Nephron progenitor cell (in vitro differentiated cells): ENCODE results near the gene CYP2D6.
"Not testable (repeated sequence)": the region's sequence is repeated elsewhere in the genome, so short reads cannot be mapped to it uniquely, and the experiment has no call there.

ENCODE experiments used
- DNase-seq: peaks from one replicate; pipeline ENCODE4 v3.0.0; 2021
- H3K27ac Mint-ChIP-seq: 2 replicates; pipeline ENCODE4 v1.8.0; 2021; ENCODE audit warnings: mild to moderate bottlenecking, moderate library complexity, mixed read lengths
- H3K27me3 Mint-ChIP-seq: 2 replicates; pipeline ENCODE4 v1.8.0; 2021; ENCODE audit warnings: mild to moderate bottlenecking, low read depth, mixed read lengths; ENCODE audit not compliant: poor library complexity
- H3K36me3 Mint-ChIP-seq: 2 replicates; pipeline ENCODE4 v1.8.0; 2021; ENCODE audit warnings: low read depth, mixed read lengths
- H3K4me1 Mint-ChIP-seq: 2 replicates; pipeline ENCODE4 v1.8.0; 2021; ENCODE audit warnings: mixed read lengths
- H3K4me3 Mint-ChIP-seq: 2 replicates; pipeline ENCODE4 v1.8.0; 2021; ENCODE audit warnings: mild to moderate bottlenecking, moderate library complexity, mixed read lengths
- H3K9me3 Mint-ChIP-seq: 2 replicates; pipeline ENCODE4 v1.8.0; 2021; ENCODE audit warnings: mild to moderate bottlenecking, moderate library complexity, mixed read lengths
- CTCF ChIP-seq: fragments of 200-600 bp; sonication (generic); IDR thresholded peaks from 2 replicates; pipeline ENCODE4 v1.5.0; 2021; ENCODE audit warnings: antibody characterized with exemption

CYP2D6 gene

GRCh38 chr22:42138122-42138770 lies 7.6 kb upstream of the CYP2D6 start:
- no peak for TF ChIP-seq CTCF
- DNase-seq, result no peak
- peaks cover 13% of the 10 kb centered on the region for H3K36me3 Mint-ChIP-seq
- no peaks in the 10 kb centered on the region for H3K9me3 Mint-ChIP-seq
- peaks cover 9% of the 10 kb centered on the region for H3K4me1 Mint-ChIP-seq
- no peak overlapping the region for H3K27ac Mint-ChIP-seq
- no peak overlapping the region for H3K4me3 Mint-ChIP-seq
- no peaks in the 10 kb centered on the region for H3K27me3 Mint-ChIP-seq

GRCh38 chr22:42135688-42136087 lies 5.1 kb upstream of the CYP2D6 start:
- peaks cover 13% of the 10 kb centered on the region for H3K36me3 Mint-ChIP-seq
- H3K9me3 Mint-ChIP-seq, H3K27ac Mint-ChIP-seq, H3K27me3 Mint-ChIP-seq, H3K4me1 Mint-ChIP-seq, H3K4me3 Mint-ChIP-seq, DNase-seq: not testable (repeated sequence)

GRCh38 chr22:42134100-42135020 lies 3.8 kb upstream of the CYP2D6 start:
- peaks cover 9% of the 10 kb centered on the region for H3K4me1 Mint-ChIP-seq
- peaks cover 4% of the 10 kb centered on the region for H3K9me3 Mint-ChIP-seq
- peak overlapping the region; percentile 74 for H3K27ac Mint-ChIP-seq

GRCh38 chr22:42132457-42132856 lies 1.8 kb upstream of the CYP2D6 start:
- H3K27me3 Mint-ChIP-seq, result no peaks in the 10 kb centered on the region
- no peak overlapping the region for H3K4me3 Mint-ChIP-seq
- no peak for TF ChIP-seq CTCF
- H3K36me3 Mint-ChIP-seq, result peaks cover 5% of the 10 kb centered on the region
- no peak overlapping the region for H3K27ac Mint-ChIP-seq
- peaks cover 9% of the 10 kb centered on the region for H3K4me1 Mint-ChIP-seq
- no peak for DNase-seq
- peaks cover 4% of the 10 kb centered on the region for H3K9me3 Mint-ChIP-seq

More at GRCh38 chr22:42134100-42135020, 3.8 kb upstream of the CYP2D6 start:
- no peak for TF ChIP-seq CTCF
- DNase-seq, result no peak
- Mint-ChIP-seq H3K27me3 (no peaks in the 10 kb centered on the region), H3K4me3 (no peak overlapping the region), H3K36me3 (peaks cover 11% of the 10 kb centered on the region)

GRCh38 chr22:42131562-42131961 lies 952 bp upstream of the CYP2D6 start:
- no peak overlapping the region for H3K4me3 Mint-ChIP-seq
- no peaks in the 10 kb centered on the region for H3K27me3 Mint-ChIP-seq
- H3K36me3 Mint-ChIP-seq, result peaks cover 5% of the 10 kb centered on the region
- H3K9me3 Mint-ChIP-seq, result peaks cover 4% of the 10 kb centered on the region
- H3K27ac Mint-ChIP-seq, result no peak overlapping the region
- peaks cover 9% of the 10 kb centered on the region for H3K4me1 Mint-ChIP-seq
- TF ChIP-seq CTCF, result no peak
- DNase-seq, result no peak

- not testable (repeated sequence) for H3K36me3 Mint-ChIP-seq, DNase-seq, H3K27ac Mint-ChIP-seq, H3K9me3 Mint-ChIP-seq, H3K4me1 Mint-ChIP-seq, H3K4me3 Mint-ChIP-seq, H3K27me3 Mint-ChIP-seq
Observed at GRCh38 chr22:42130182-42130581, 428 bp downstream of the CYP2D6 start.

GRCh38 chr22:42128776-42129694 lies 1.6 kb downstream of the CYP2D6 start:
- H3K4me1 Mint-ChIP-seq, result not testable (repeated sequence)

GRCh38 chr22:42128007-42128406 lies 2.6 kb downstream of the CYP2D6 start:
- H3K27ac Mint-ChIP-seq, H3K4me1 Mint-ChIP-seq, H3K4me3 Mint-ChIP-seq, H3K27me3 Mint-ChIP-seq, DNase-seq, H3K36me3 Mint-ChIP-seq, H3K9me3 Mint-ChIP-seq: not testable (repeated sequence)

More at GRCh38 chr22:42128776-42129694, 1.6 kb downstream of the CYP2D6 start:
- H3K36me3 Mint-ChIP-seq, H3K27ac Mint-ChIP-seq, H3K9me3 Mint-ChIP-seq, DNase-seq, H3K27me3 Mint-ChIP-seq, H3K4me3 Mint-ChIP-seq: not testable (repeated sequence)
